BJ (cell line): Measurements from ENCODE around the gene ZNF44. TPM values are rescaled to one million over a fixed set of nuclear protein-coding genes. Genes with fewer than 3 reads are reported as not detected.

Experiments used
- CTCF ChIA-PET: fragments of 350-600 bp; formaldehyde crosslinking; extraction: SDS; loops from one replicate; lab custom pipeline; 2021; ENCODE audit warnings: antibody characterized with exemption, inconsistent platforms; lab: Yijun Ruan, JAX
- POLR2A ChIA-PET: fragments of 300-600 bp; sonication (Branson Sonifier 250); formaldehyde crosslinking; extraction: SDS; loops from one replicate; lab custom pipeline; 2021; ENCODE audit warnings: antibody characterized with exemption; lab: Charles Lee
- DNase-seq: peaks from one replicate; pipeline ENCODE4 v3.0.0-alpha.2; 2011; ENCODE audit warnings: low read depth
- H3K27me3 ChIP-seq: 2 replicates; pipeline ENCODE4 v1.6.0; 2011; ENCODE audit warnings: low read length; ENCODE audit not compliant: control insufficient read depth, insufficient read depth
- H3K36me3 ChIP-seq: 2 replicates; pipeline ENCODE4 v1.5.1; 2011; ENCODE audit warnings: low read length; ENCODE audit not compliant: control insufficient read depth, insufficient read depth
- H3K4me3 ChIP-seq: 2 replicates; pipeline ENCODE4 v1.5.1; 2011; ENCODE audit warnings: low read depth, mild to moderate bottlenecking, control low read depth, low read length
- polyA plus RNA-seq: library from polyadenylated mRNA; depleted of rRNA; stranded (reverse); fragments of >200 nt; gene quantifications from 2 replicates; pipeline ENCODE4 v1.2.3, GENCODE V29; 2011; rRNA removed
- TF ChIP-seq, protein P1 (sequence below): IDR thresholded peaks from 2 replicates; pipeline ENCODE4 v1.5.1; 2011; ENCODE audit warnings: low read depth, mild to moderate bottlenecking, control low read depth, inconsistent platforms, low read length, moderate library complexity; ENCODE audit not compliant: insufficient read depth

ZNF44 gene
- polyA plus RNA-seq, 1 experiment: 2.9 TPM

- no peak for DNase-seq
- Histone ChIP-seq H3K4me3 (no peak overlapping the region), H3K36me3 (no peaks in the 10 kb centered on the region), H3K27me3 (no peaks in the 10 kb centered on the region)
- CTCF ChIA-PET: no interaction called here
- TF ChIP-seq, protein P1, sequence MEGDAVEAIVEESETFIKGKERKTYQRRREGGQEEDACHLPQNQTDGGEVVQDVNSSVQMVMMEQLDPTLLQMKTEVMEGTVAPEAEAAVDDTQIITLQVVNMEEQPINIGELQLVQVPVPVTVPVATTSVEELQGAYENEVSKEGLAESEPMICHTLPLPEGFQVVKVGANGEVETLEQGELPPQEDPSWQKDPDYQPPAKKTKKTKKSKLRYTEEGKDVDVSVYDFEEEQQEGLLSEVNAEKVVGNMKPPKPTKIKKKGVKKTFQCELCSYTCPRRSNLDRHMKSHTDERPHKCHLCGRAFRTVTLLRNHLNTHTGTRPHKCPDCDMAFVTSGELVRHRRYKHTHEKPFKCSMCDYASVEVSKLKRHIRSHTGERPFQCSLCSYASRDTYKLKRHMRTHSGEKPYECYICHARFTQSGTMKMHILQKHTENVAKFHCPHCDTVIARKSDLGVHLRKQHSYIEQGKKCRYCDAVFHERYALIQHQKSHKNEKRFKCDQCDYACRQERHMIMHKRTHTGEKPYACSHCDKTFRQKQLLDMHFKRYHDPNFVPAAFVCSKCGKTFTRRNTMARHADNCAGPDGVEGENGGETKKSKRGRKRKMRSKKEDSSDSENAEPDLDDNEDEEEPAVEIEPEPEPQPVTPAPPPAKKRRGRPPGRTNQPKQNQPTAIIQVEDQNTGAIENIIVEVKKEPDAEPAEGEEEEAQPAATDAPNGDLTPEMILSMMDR: no peak
- POLR2A ChIA-PET: no interaction called here
These were observed 70.0 kb downstream of the ZNF44 start for GRCh38 chr19:12224676-12225075.

GRCh38 chr19:12222980-12223630 is 71.6 kb downstream of the ZNF44 start:
- TF ChIP-seq, protein P1: no peak
- H3K36me3 ChIP-seq: no peaks in the 10 kb centered on the region
- no peak overlapping the region for H3K4me3 ChIP-seq
- no peaks in the 10 kb centered on the region for H3K27me3 ChIP-seq
- ChIA-PET POLR2A (no interaction called here), CTCF (interaction anchor here (0.6 to 1.2 kb wide), 2 partner anchors 10 to 39 kb away, joined by 3 read pairs; no protein-coding TSS in a partner anchor)
- DNase-seq: no peak

Other genes with a start within 250 kb of the ZNF44 start
- not detected in 2 replicates for gene ZNF878, start 241.9 kb downstream of the ZNF44 start, polyA plus RNA-seq
- gene ZNF844, start 230.2 kb downstream of the ZNF44 start, polyA plus RNA-seq: 2.8 and 4.5 TPM in 2 replicates
- gene ZNF20, start 154.5 kb downstream of the ZNF44 start, polyA plus RNA-seq: 2.1 and 2.8 TPM in 2 replicates
- gene ZNF625, start 138.1 kb downstream of the ZNF44 start, polyA plus RNA-seq: 1.5 and 2.2 TPM in 2 replicates
- gene ZNF136, start 131.8 kb downstream of the ZNF44 start, polyA plus RNA-seq: 1.5 and 2.8 TPM in 2 replicates
- 1.4 and 2.1 TPM in 2 replicates for gene ZNF563, start 38.8 kb upstream of the ZNF44 start, polyA plus RNA-seq
- 0.36 and 1.0 TPM in 2 replicates for gene ZNF442, start 70.8 kb upstream of the ZNF44 start, polyA plus RNA-seq
- gene ZNF799, start 106.4 kb upstream of the ZNF44 start, polyA plus RNA-seq: 0.63 and 1.3 TPM in 2 replicates
- 0.56 and 1.5 TPM in 2 replicates for gene ZNF443, start 146.1 kb upstream of the ZNF44 start, polyA plus RNA-seq
- 0.59 and 1.1 TPM in 2 replicates for gene ZNF709, start 189.9 kb upstream of the ZNF44 start, polyA plus RNA-seq